Measurements from ENCODE around the gene ROPN1L.

ROPN1L gene

GRCh38 chr5:10400831-10401230 is 40.8 kb upstream of the ROPN1L start:
- no peak overlapping the region for H3K4me2 ChIP-seq (ENCODE audit: low read depth, low read length, poor library complexity, severe bottlenecking)
- no peaks in the 10 kb centered on the region for H3K9me3 ChIP-seq (ENCODE audit: insufficient read depth, low read depth, low read length)
- H2AFZ ChIP-seq (ENCODE audit: low read length): no peak overlapping the region
- no peaks in the 10 kb centered on the region for H3K27me3 ChIP-seq (ENCODE audit: insufficient read depth, low read length, poor library complexity, severe bottlenecking)
- TF ChIP-seq EZH2phosphoT487 (IDR thresholded peaks at IDR 0.05; ENCODE audit: borderline replicate concordance) (no peak), CTCF (conservative IDR thresholded peaks at IDR 0.05; ENCODE audit: low read length) (no peak)
- H3K79me2 ChIP-seq (ENCODE audit: insufficient read depth, low read length): no peaks in the 10 kb centered on the region
- peaks cover 7% of the 10 kb centered on the region for H4K20me1 ChIP-seq (ENCODE audit: insufficient read depth, low read length, poor library complexity, severe bottlenecking)
- H3K4me3 ChIP-seq (ENCODE audit: low read length, poor library complexity, severe bottlenecking): no peak overlapping the region
- no peaks in the 10 kb centered on the region for H3F3A ChIP-seq (ENCODE audit: low read depth)
- peaks cover 95% of the 10 kb centered on the region for H3K36me3 ChIP-seq (ENCODE audit: insufficient read depth, low read length)
- no peaks in the 10 kb centered on the region for H3K9me2 ChIP-seq (replicated peaks; ENCODE audit: low read depth, low read length)
- H3K4me1 ChIP-seq (ENCODE audit: insufficient read depth, low read length, poor library complexity, severe bottlenecking): no peaks in the 10 kb centered on the region
- H3K9ac ChIP-seq (ENCODE audit: low read depth, low read length, poor library complexity, severe bottlenecking): no peak overlapping the region

- no peaks in the 10 kb centered on the region for H3K9me2 ChIP-seq (replicated peaks; ENCODE audit: low read depth, low read length)
- H3F3A ChIP-seq (ENCODE audit: low read depth): no peaks in the 10 kb centered on the region
- no peaks in the 10 kb centered on the region for H3K79me2 ChIP-seq (ENCODE audit: insufficient read depth, low read length)
- H3K9me3 ChIP-seq (ENCODE audit: insufficient read depth, low read depth, low read length): no peaks in the 10 kb centered on the region
- H3K4me3 ChIP-seq (ENCODE audit: low read length, poor library complexity, severe bottlenecking): no peak overlapping the region
- no peaks in the 10 kb centered on the region for H3K4me1 ChIP-seq (ENCODE audit: insufficient read depth, low read length, poor library complexity, severe bottlenecking)
- TF ChIP-seq EZH2phosphoT487 (IDR thresholded peaks at IDR 0.05; ENCODE audit: borderline replicate concordance) (no peak), CTCF (conservative IDR thresholded peaks at IDR 0.05; ENCODE audit: low read length) (no peak)
- H2AFZ ChIP-seq (ENCODE audit: low read length): no peak overlapping the region
- no peak overlapping the region for H3K4me2 ChIP-seq (ENCODE audit: low read depth, low read length, poor library complexity, severe bottlenecking)
- H3K27me3 ChIP-seq (ENCODE audit: insufficient read depth, low read length, poor library complexity, severe bottlenecking): no peaks in the 10 kb centered on the region
- H3K36me3 ChIP-seq (ENCODE audit: insufficient read depth, low read length): peaks cover 95% of the 10 kb centered on the region
- H4K20me1 ChIP-seq (ENCODE audit: insufficient read depth, low read length, poor library complexity, severe bottlenecking): peaks cover 7% of the 10 kb centered on the region
- H3K9ac ChIP-seq (ENCODE audit: low read depth, low read length, poor library complexity, severe bottlenecking): no peak overlapping the region
Observed at GRCh38 chr5:10401498-10401897, 40.2 kb upstream of the ROPN1L start.

- no peaks in the 10 kb centered on the region for H3K4me1 ChIP-seq (ENCODE audit: insufficient read depth, low read length, poor library complexity, severe bottlenecking)
- H3K27me3 ChIP-seq (ENCODE audit: insufficient read depth, low read length, poor library complexity, severe bottlenecking): no peaks in the 10 kb centered on the region
- no peak overlapping the region for H2AFZ ChIP-seq (ENCODE audit: low read length)
- no peaks in the 10 kb centered on the region for H3K9me2 ChIP-seq (replicated peaks; ENCODE audit: low read depth, low read length)
- peaks cover 7% of the 10 kb centered on the region for H4K20me1 ChIP-seq (ENCODE audit: insufficient read depth, low read length, poor library complexity, severe bottlenecking)
- H3K9ac ChIP-seq (ENCODE audit: low read depth, low read length, poor library complexity, severe bottlenecking): no peak overlapping the region
- no peaks in the 10 kb centered on the region for H3F3A ChIP-seq (ENCODE audit: low read depth)
- no peak overlapping the region for H3K4me3 ChIP-seq (ENCODE audit: low read length, poor library complexity, severe bottlenecking)
- H3K9me3 ChIP-seq (ENCODE audit: insufficient read depth, low read depth, low read length): no peaks in the 10 kb centered on the region
- peaks cover 93% of the 10 kb centered on the region for H3K36me3 ChIP-seq (ENCODE audit: insufficient read depth, low read length)
- no peak overlapping the region for H3K4me2 ChIP-seq (ENCODE audit: low read depth, low read length, poor library complexity, severe bottlenecking)
- no peaks in the 10 kb centered on the region for H3K79me2 ChIP-seq (ENCODE audit: insufficient read depth, low read length)
- TF ChIP-seq EZH2phosphoT487 (IDR thresholded peaks at IDR 0.05; ENCODE audit: borderline replicate concordance): no peak
- TF ChIP-seq CTCF (conservative IDR thresholded peaks at IDR 0.05; ENCODE audit: low read length): no peak
Observed at GRCh38 chr5:10403829-10404228, 37.9 kb upstream of the ROPN1L start.
